Activated CD4-positive, alpha-beta T cell treated with anti-CD3 and anti-CD28 coated beads for 36 hours (primary cell): ENCODE data around the gene FMN1. TPM values are rescaled to one million over a fixed set of nuclear protein-coding genes. Genes with fewer than 3 reads are reported as not detected.
A peak's percentile ranks its signal among the peaks of the same experiment; 100 is the strongest.

Source experiments
- ATAC-seq: fragments of 200-7000 bp; cut with Tn5 transposase; one replicate; pipeline ENCODE4 v1.10.0; 2021; ENCODE audit warnings: mild to moderate bottlenecking, moderate library complexity
- CTCF ChIA-PET: fragments of 350-600 bp; sonication (Branson Sonifier 250); formaldehyde crosslinking; loops from one replicate; lab custom pipeline; 2021; ENCODE audit warnings: antibody characterized with exemption; lab: Charles Lee
- POLR2A ChIA-PET: fragments of 350-600 bp; sonication (Branson Sonifier 250); formaldehyde crosslinking; loops from one replicate; lab custom pipeline; 2021; ENCODE audit warnings: antibody characterized with exemption, inconsistent platforms; lab: Charles Lee
- DNase-seq: peaks from one replicate; pipeline ENCODE4 v3.0.0-alpha.2; 2020
- H3K27ac Mint-ChIP-seq: one replicate; pipeline ENCODE4 v1.8.0; 2021; ENCODE audit warnings: mixed read lengths
- H3K27me3 Mint-ChIP-seq: one replicate; pipeline ENCODE4 v1.8.0; 2021; ENCODE audit warnings: mixed read lengths
- H3K36me3 Mint-ChIP-seq: one replicate; pipeline ENCODE4 v1.8.0; 2021; ENCODE audit warnings: low read depth, mixed read lengths
- H3K4me1 Mint-ChIP-seq: one replicate; pipeline ENCODE4 v1.8.0; 2021; ENCODE audit warnings: mixed read lengths
- H3K4me3 Mint-ChIP-seq: one replicate; pipeline ENCODE4 v1.8.0; 2021; ENCODE audit warnings: mild to moderate bottlenecking, moderate library complexity, mixed read lengths
- H3K9me3 Mint-ChIP-seq: one replicate; pipeline ENCODE4 v1.8.0; 2021; ENCODE audit warnings: low read depth, mixed read lengths
- intact Hi-C, 2 experiments: fragments of 100-400 bp; cut with DNase I in 1 of 2; cut with micrococcal nuclease in 1 of 2; formaldehyde crosslinking; loops; one replicate each; pipeline versions ENCODE4 v1.14.2 to v1.15.1; 2022 to 2024; cut with DNase I, micrococcal nuclease
- total RNA-seq, 2 experiments: library from RNA; stranded (reverse); gene quantifications; one replicate each; pipeline ENCODE4 v1.2.3, GENCODE V29; 2021

The FMN1 gene
- total RNA-seq, 2 experiments from 2014 or later, result 0.09 to 0.21 TPM

GRCh38 chr15:33091983-33092693 lies 102.4 kb downstream of the FMN1 start:
- Mint-ChIP-seq H3K4me3 (no peak overlapping the region), H3K9me3 (no peaks in the 10 kb centered on the region), H3K27ac (no peak overlapping the region), H3K4me1 (peaks cover 12% of the 10 kb centered on the region), H3K36me3 (no peaks in the 10 kb centered on the region), H3K27me3 (no peaks in the 10 kb centered on the region)
- ChIA-PET POLR2A (no interaction called here), CTCF (interaction anchor here (0.6 to 1.4 kb wide), 2 partner anchors 17 to 64 kb away, joined by 3 read pairs; no protein-coding TSS in a partner anchor)
- no peak for DNase-seq
- intact Hi-C loops, result no loop called here
- ATAC-seq, result no peak

GRCh38 chr15:33089878-33090757 lies 104.4 kb downstream of the FMN1 start:
- Mint-ChIP-seq H3K4me1 (peaks cover 17% of the 10 kb centered on the region), H3K9me3 (no peaks in the 10 kb centered on the region), H3K27me3 (no peaks in the 10 kb centered on the region), H3K4me3 (no peak overlapping the region), H3K36me3 (no peaks in the 10 kb centered on the region), H3K27ac (no peak overlapping the region)
- ATAC-seq (no peak), DNase-seq (no peak)
- CTCF ChIA-PET, result interaction anchor here (0.6 to 5.7 kb wide), 3 partner anchors 11 to 611 kb away, joined by 3 to 48 read pairs (median 4); no protein-coding TSS in a partner anchor
- POLR2A ChIA-PET, result interaction anchor here (0.7 kb wide), 1 partner anchor 9 kb away, joined by 3 read pairs; no protein-coding TSS in a partner anchor
- intact Hi-C loops, result loop anchor here (5.0 kb wide), 3 partner anchors 68 to 202 kb away; no protein-coding TSS in a partner anchor

- Mint-ChIP-seq H3K27ac (no peak overlapping the region), H3K36me3 (no peaks in the 10 kb centered on the region), H3K9me3 (no peaks in the 10 kb centered on the region), H3K4me1 (peaks cover 17% of the 10 kb centered on the region), H3K27me3 (no peaks in the 10 kb centered on the region), H3K4me3 (no peak overlapping the region)
- intact Hi-C loops, result loop anchor here (5.0 kb wide), 3 partner anchors 67 to 203 kb away; no protein-coding TSS in a partner anchor
- ATAC-seq (no peak), DNase-seq (no peak)
- ChIA-PET POLR2A (no interaction called here), CTCF (interaction anchor here (0.6 to 5.7 kb wide), 3 partner anchors 14 to 128 kb away, joined by 3 to 48 read pairs (median 4); no protein-coding TSS in a partner anchor)
Measured at GRCh38 chr15:33089165-33089877, 105.2 kb downstream of the FMN1 start.

GRCh38 chr15:33086500-33087121 lies 107.9 kb downstream of the FMN1 start:
- DNase-seq, result peak; percentile 14
- CTCF ChIA-PET, result interaction anchor here (0.5 to 5.7 kb wide), 27 partner anchors 9 to 626 kb away, joined by 3 to 48 read pairs (median 4); no protein-coding TSS in a partner anchor
- peak; percentile 74 for ATAC-seq
- POLR2A ChIA-PET, result no interaction called here
- intact Hi-C loops, result loop anchor here (1.0 to 5.0 kb wide), 5 partner anchors 46 to 614 kb away; no protein-coding TSS in a partner anchor
- no peak overlapping the region for H3K4me3 Mint-ChIP-seq
- no peaks in the 10 kb centered on the region for H3K27me3 Mint-ChIP-seq
- no peaks in the 10 kb centered on the region for H3K9me3 Mint-ChIP-seq
- no peaks in the 10 kb centered on the region for H3K36me3 Mint-ChIP-seq
- peaks cover 9% of the 10 kb centered on the region for H3K4me1 Mint-ChIP-seq
- no peak overlapping the region for H3K27ac Mint-ChIP-seq

GRCh38 chr15:33084661-33085060 lies 109.9 kb downstream of the FMN1 start:
- no peak for DNase-seq
- intact Hi-C loops, result loop anchor here (5.0 kb wide), 3 partner anchors 62 to 208 kb away; no protein-coding TSS in a partner anchor
- CTCF ChIA-PET, result interaction anchor here (0.7 to 1.6 kb wide), 3 partner anchors 13 to 53 kb away, joined by 3 to 5 read pairs (median 4); no protein-coding TSS in a partner anchor

GRCh38 chr15:33083232-33084081 lies 111.1 kb downstream of the FMN1 start:
- POLR2A ChIA-PET, result interaction anchor here (0.6 kb wide), 1 partner anchor 86 kb away, joined by 4 read pairs; no protein-coding TSS in a partner anchor
- DNase-seq (no peak), ATAC-seq (no peak)
- H3K4me1 Mint-ChIP-seq, result peaks cover 5% of the 10 kb centered on the region
- no peaks in the 10 kb centered on the region for H3K27me3 Mint-ChIP-seq
- intact Hi-C loops, result no loop called here
- CTCF ChIA-PET, result interaction anchor here (0.6 to 1.3 kb wide), 5 partner anchors 10 to 617 kb away, joined by 3 to 8 read pairs (median 3); no protein-coding TSS in a partner anchor
- H3K36me3 Mint-ChIP-seq, result no peaks in the 10 kb centered on the region
- H3K9me3 Mint-ChIP-seq, result no peaks in the 10 kb centered on the region
- no peak overlapping the region for H3K4me3 Mint-ChIP-seq
- no peak overlapping the region for H3K27ac Mint-ChIP-seq

More at GRCh38 chr15:33084661-33085060, 109.9 kb downstream of the FMN1 start:
- H3K9me3 Mint-ChIP-seq, result no peaks in the 10 kb centered on the region
- no peaks in the 10 kb centered on the region for H3K27me3 Mint-ChIP-seq
- no peak overlapping the region for H3K27ac Mint-ChIP-seq
- H3K4me3 Mint-ChIP-seq, result no peak overlapping the region
- ATAC-seq, result no peak
- H3K4me1 Mint-ChIP-seq, result peaks cover 5% of the 10 kb centered on the region
- POLR2A ChIA-PET, result no interaction called here
- no peaks in the 10 kb centered on the region for H3K36me3 Mint-ChIP-seq

GRCh38 chr15:33080006-33080405 lies 114.5 kb downstream of the FMN1 start:
- Mint-ChIP-seq H3K27ac (no peak overlapping the region), H3K36me3 (no peaks in the 10 kb centered on the region), H3K4me1 (no peaks in the 10 kb centered on the region), H3K27me3 (peaks cover 2% of the 10 kb centered on the region), H3K4me3 (no peak overlapping the region), H3K9me3 (no peaks in the 10 kb centered on the region)
- ChIA-PET POLR2A (no interaction called here), CTCF (no interaction called here)
- DNase-seq (no peak), ATAC-seq (no peak)
- intact Hi-C loops, result no loop called here

GRCh38 chr15:33078607-33079006 lies 115.9 kb downstream of the FMN1 start:
- no peak for DNase-seq
- H3K4me1 Mint-ChIP-seq, result no peaks in the 10 kb centered on the region
- H3K9me3 Mint-ChIP-seq, result no peaks in the 10 kb centered on the region
- ATAC-seq, result no peak
- POLR2A ChIA-PET, result interaction anchor here (0.6 kb wide), 2 partner anchors 112 to 434 kb away, joined by 3 read pairs; no protein-coding TSS in a partner anchor
- peaks cover 3% of the 10 kb centered on the region for H3K27me3 Mint-ChIP-seq
- no peak overlapping the region for H3K4me3 Mint-ChIP-seq
- no peak overlapping the region for H3K27ac Mint-ChIP-seq
- intact Hi-C loops, result loop anchor here in 1 of 2 experiments (1.0 kb wide), 1 partner anchor 11 kb away; no protein-coding TSS in a partner anchor
- CTCF ChIA-PET, result interaction anchor here (0.6 to 1.6 kb wide), 4 partner anchors 51 to 823 kb away, joined by 3 to 4 read pairs (median 3); no protein-coding TSS in a partner anchor
- no peaks in the 10 kb centered on the region for H3K36me3 Mint-ChIP-seq

GRCh38 chr15:33076937-33077336 lies 117.6 kb downstream of the FMN1 start:
- H3K4me1 Mint-ChIP-seq, result no peaks in the 10 kb centered on the region
- H3K27ac Mint-ChIP-seq, result no peak overlapping the region
- ChIA-PET CTCF (no interaction called here), POLR2A (no interaction called here)
- ATAC-seq, result no peak
- H3K36me3 Mint-ChIP-seq, result no peaks in the 10 kb centered on the region
- DNase-seq, result no peak
- intact Hi-C loops, result no loop called here
- H3K9me3 Mint-ChIP-seq, result no peaks in the 10 kb centered on the region
- H3K27me3 Mint-ChIP-seq, result peaks cover 3% of the 10 kb centered on the region
- no peak overlapping the region for H3K4me3 Mint-ChIP-seq
